Sigmoid colon (tissue), 4 donors: Measurements from ENCODE around the gene RCCD1.

Experiments used
- CTCF ChIP-seq, 4 experiments: fragments of 450-650 bp in 3 of 4; fragments of 200-600 bp in 1 of 4; IDR thresholded peaks; one replicate each; pipeline ENCODE4 v1.5.1; 2016 to 2019; ENCODE audit warnings: antibody characterized with exemption in 4 of 4, mild to moderate bottlenecking in 3 of 4, moderate library complexity in 2 of 4
- EP300 ChIP-seq, 4 donors: sonication (generic); formaldehyde crosslinking; IDR thresholded peaks; one replicate each; pipeline ENCODE4 v1.6.1; 2017; ENCODE audit warnings: antibody characterized with exemption in 4 of 4
- POLR2A ChIP-seq, 2 donors: fragments of 450-650 bp; IDR thresholded peaks; one replicate each; pipeline ENCODE4 v1.6.1; 2016; ENCODE audit warnings: antibody characterized with exemption in 2 of 2, mild to moderate bottlenecking in 2 of 2, moderate library complexity in 2 of 2

DNA sequence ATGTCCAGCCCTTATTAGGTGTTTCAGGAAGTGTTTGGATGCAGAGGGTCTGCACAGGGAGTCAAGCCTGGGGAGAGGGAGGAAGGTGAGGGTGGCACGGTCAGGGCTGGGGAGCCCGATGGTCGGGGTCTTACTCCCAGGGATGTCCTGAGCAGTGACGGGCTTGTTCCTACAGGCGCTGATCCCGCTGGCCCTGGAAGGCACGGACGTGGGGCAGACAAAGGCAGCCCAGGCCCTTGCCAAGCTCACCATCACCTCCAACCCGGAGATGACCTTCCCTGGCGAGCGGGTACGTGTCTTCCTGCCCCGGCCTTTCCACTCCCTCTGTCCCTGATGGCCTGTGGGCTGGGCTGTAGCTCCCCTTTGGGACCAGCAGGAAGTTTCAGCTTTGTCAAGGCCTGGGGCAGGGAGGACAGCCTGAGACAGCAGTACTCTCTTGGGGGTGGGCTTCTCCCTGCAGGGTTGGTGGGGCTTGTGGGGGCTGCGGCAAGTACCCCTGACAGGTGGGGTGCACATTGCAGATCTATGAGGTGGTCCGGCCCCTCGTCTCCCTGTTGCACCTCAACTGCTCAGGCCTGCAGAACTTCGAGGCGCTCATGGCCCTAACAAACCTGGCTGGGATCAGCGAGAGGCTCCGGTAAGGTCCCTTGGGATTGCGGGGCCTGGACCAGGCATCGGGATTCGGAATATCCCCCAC, 4.6 kb upstream of the RCCD1 start:
- TF ChIP-seq CTCF (IDR thresholded peaks at IDR 0.05) (no peak), POLR2A (IDR thresholded peaks at IDR 0.05) (no peak), EP300 (IDR thresholded peaks at IDR 0.05) (no peak)
